K562 (cell line): Measurements from ENCODE around the gene RGS9. TPM values are rescaled to one million over a fixed set of nuclear protein-coding genes. Genes with fewer than 3 reads are reported as not detected.

ENCODE experiments used
- ATAC-seq: fragments of 200-7000 bp; cut with Tn5 transposase; 3 replicates; pipeline ENCODE4 v1.9.1; 2020; ENCODE audit warnings: moderate library complexity
- BruUV-seq: library from RNA; stranded (reverse); fragments of 400-500 nt; replicated peaks from 2 replicates; lab custom pipeline; 2021; lab: Mats Ljungman, UMichigan
- CTCF ChIA-PET: fragments of 300-600 bp; formaldehyde crosslinking; extraction: SDS; loops from one replicate; lab custom pipeline; 2021; ENCODE audit warnings: low intra/inter-chr PET ratio; lab: Yijun Ruan, JAX
- POLR2A ChIA-PET: fragments of 300-600, 350-650 bp; sonication (Branson Sonifier 250); formaldehyde crosslinking; extraction: SDS; loops from one replicate; lab custom pipeline; 2021; ENCODE audit warnings: antibody characterized with exemption, inconsistent platforms; lab: Yijun Ruan, JAX
- DNase-seq, 4 experiments: peaks; one replicate each; pipeline versions ENCODE4 v3.0.0 to v3.0.0-alpha.2; 2011 to 2018; ENCODE audit warnings: low spot score in 3 of 4, mixed read lengths in 3 of 4; ENCODE audit errors: extremely low read depth in 1 of 4
- FAIRE-seq: peaks from 2 replicates; lab custom pipeline; 2011; peaks lifted over from hg19 to GRCh38; lab: Jason Lieb, UNC
- H2AFZ ChIP-seq: 2 replicates; pipeline ENCODE4 v1.6.0; 2011; ENCODE audit warnings: low read depth, low read length, control low read depth, inconsistent platforms
- H3K27ac ChIP-seq: fragments of 200-600 bp; 3 replicates; pipeline ENCODE4 v1.8.0; 2011; ENCODE audit warnings: low read depth, mild to moderate bottlenecking, control low read depth, inconsistent platforms, low read length, moderate library complexity, mixed read lengths; ENCODE audit errors: extremely low read depth
- H3K27me3 ChIP-seq, 2 experiments: fragments of 300-600 bp in 1 of 2; 2 replicates in 1 of 2; 3 replicates in 1 of 2; pipeline versions ENCODE4 v1.6.0 to v1.8.0; 2011; ENCODE audit warnings: inconsistent platforms in 2 of 2, low read length in 2 of 2, mild to moderate bottlenecking in 1 of 2, mixed read lengths in 1 of 2, moderate library complexity in 1 of 2; ENCODE audit not compliant: control insufficient read depth in 2 of 2, insufficient read depth in 2 of 2
- H3K36me3 ChIP-seq: fragments of 300-600 bp; 3 replicates; pipeline ENCODE4 v1.8.0; 2011; ENCODE audit warnings: mild to moderate bottlenecking, low read length, inconsistent platforms; ENCODE audit not compliant: control insufficient read depth, insufficient read depth
- H3K4me1 ChIP-seq, 2 experiments: fragments of 200-600 bp in 1 of 2; replicated peaks in 1 of 2; 2 replicates in 1 of 2; 3 replicates in 1 of 2; pipeline versions ENCODE4 v1.5.1 to v1.8.0; 2011; ENCODE audit warnings: inconsistent platforms in 2 of 2, low read length in 2 of 2, mild to moderate bottlenecking in 1 of 2, mixed read lengths in 1 of 2, moderate library complexity in 1 of 2; ENCODE audit not compliant: control insufficient read depth in 2 of 2, insufficient read depth in 2 of 2
- H3K4me2 ChIP-seq: 2 replicates; pipeline ENCODE4 v1.6.1; 2011; ENCODE audit warnings: low read length, control low read depth, inconsistent platforms, mixed read lengths; ENCODE audit not compliant: insufficient read depth
- H3K4me3 ChIP-seq: fragments of 200-600 bp; sonication (generic), shearing (Covaris generic); 2 replicates; pipeline ENCODE4 v1.5.1; 2016; ENCODE audit warnings: control low read depth, inconsistent platforms
- H3K79me2 ChIP-seq: fragments of 200-600 bp; 3 replicates; pipeline ENCODE4 v1.8.0; 2011; ENCODE audit warnings: low read length, inconsistent platforms; ENCODE audit not compliant: control insufficient read depth, insufficient read depth
- H3K9ac ChIP-seq, 2 experiments: 2 replicates each; pipeline versions ENCODE4 v1.6.0 to v1.6.1; 2011; ENCODE audit warnings: low read depth in 2 of 2, low read length in 2 of 2, control low read depth in 1 of 2, inconsistent platforms in 1 of 2, mild to moderate bottlenecking in 1 of 2, mixed read lengths in 1 of 2; ENCODE audit not compliant: insufficient read depth in 1 of 2
- H3K9me1 ChIP-seq: one replicate; pipeline ENCODE4 v1.6.0; 2011; ENCODE audit warnings: inconsistent platforms, mild to moderate bottlenecking, low read length, moderate library complexity; ENCODE audit not compliant: control insufficient read depth, insufficient read depth
- H3K9me3 ChIP-seq: replicated peaks from 2 replicates; pipeline ENCODE4 v1.5.1; 2011; ENCODE audit warnings: low read depth, low read length, inconsistent platforms; ENCODE audit not compliant: control insufficient read depth, insufficient read depth
- H4K20me1 ChIP-seq: replicated peaks from 2 replicates; pipeline ENCODE4 v1.6.1; 2011; ENCODE audit warnings: low read length, inconsistent platforms, mixed read lengths; ENCODE audit not compliant: control insufficient read depth, insufficient read depth
- BRF1 ChIP-seq: IDR thresholded peaks from 3 replicates; pipeline ENCODE4 v1.6.1; 2011; ENCODE audit warnings: borderline replicate concordance, mild to moderate bottlenecking; ENCODE audit not compliant: insufficient read length; ENCODE audit errors: extremely low read depth
- ESRRA ChIP-seq: fragments of 450-650 bp; IDR thresholded peaks from 2 replicates; pipeline ENCODE4 v1.6.1; 2014; ENCODE audit warnings: low read depth, mild to moderate bottlenecking, moderate library complexity, borderline replicate concordance
- GABPB1 ChIP-seq: sonication (generic); formaldehyde crosslinking; IDR thresholded peaks from 2 replicates; pipeline ENCODE4 v1.8.0; 2022; ENCODE audit warnings: mild to moderate bottlenecking, missing genetic modification reagents
- MTA2 ChIP-seq: fragments of 450-650 bp; IDR thresholded peaks from 2 replicates; pipeline ENCODE4 v1.6.1; 2016; ENCODE audit warnings: low read depth
- NCOA1 ChIP-seq: fragments of 450-650 bp; IDR thresholded peaks from 2 replicates; pipeline ENCODE4 v1.6.1; 2016; ENCODE audit warnings: low read depth
- PHF21A ChIP-seq: fragments of 450-650 bp; IDR thresholded peaks from 2 replicates; pipeline ENCODE4 v1.6.1; 2017; ENCODE audit warnings: low read depth, borderline replicate concordance
- SRSF9 ChIP-seq: fragments of 200-400 bp; formaldehyde crosslinking; IDR thresholded peaks from 2 replicates; pipeline ENCODE4 v1.6.1; 2017; ENCODE audit warnings: low read depth, low read length, borderline replicate concordance
- STAT5B ChIP-seq: fragments of 250-450 bp; sonication (Bioruptor Pico); IDR thresholded peaks from 2 replicates; pipeline ENCODE4 v1.8.0; 2021; ENCODE audit warnings: mild to moderate bottlenecking, inconsistent platforms
- ZFP36 ChIP-seq: fragments of 150-350 bp; IDR thresholded peaks from 2 replicates; pipeline ENCODE4 v1.6.1; 2018; ENCODE audit warnings: low read length, low read depth; ENCODE audit not compliant: partially characterized antibody
- ZKSCAN8 ChIP-seq: fragments of 200-800 bp; sonication (Bioruptor generic); IDR thresholded peaks from 2 replicates; pipeline ENCODE4 v1.6.1; 2016; ENCODE audit warnings: missing genetic modification characterization, missing compliant biosample characterization
- ZNF197 ChIP-seq: fragments of 200-800 bp; sonication (Bioruptor generic); IDR thresholded peaks from 2 replicates; pipeline ENCODE4 v1.6.1; 2016; ENCODE audit warnings: low read depth, missing genetic modification characterization, missing compliant biosample characterization
- WGBS: fragments of 100-300 bp; shearing (Covaris generic); methylation state at CpG from one replicate; pipeline ENCODE4 v1.1.6; 2016; ENCODE audit warnings: low coverage, mixed read lengths; ENCODE audit not compliant: insufficient coverage; ENCODE audit errors: missing lambda C conversion rate; 5-methylcytosine and 5-hydroxymethylcytosine counted together
- in situ Hi-C: fragments of 300-500 bp; cut with MboI; formaldehyde crosslinking; loops from 4 replicates; pipeline ENCODE4 v1.15.0; 2018; ENCODE audit warnings: inconsistent platforms, mixed read lengths
- intact Hi-C: fragments of 100-400 bp; cut with micrococcal nuclease; formaldehyde crosslinking; loops from 2 replicates; pipeline ENCODE4 v1.14.2; 2022
- polyA plus RNA-seq, 8 experiments: library from polyadenylated mRNA; depleted of rRNA in 4 of 8; stranded (reverse) in 5 of 8; unstranded in 3 of 8; fragments of >200 nt; fragmentation: Nextera tagmentation in 2 of 8; fragmentation: Illumina TruSeq in 1 of 8; extraction: Ambion mirVana in 2 of 8; extraction: Trizol in 1 of 8; gene quantifications; 2 replicates each; pipeline versions ENCODE4 v1.2.1 to v1.2.3, GENCODE V29; 2011 to 2014; ENCODE audit warnings: inconsistent platforms in 1 of 8, missing spikeins in 1 of 8
- total RNA-seq, 7 experiments: library from RNA; depleted of rRNA in 6 of 7; stranded (reverse); fragments of >200 nt in 6 of 7; fragmentation: Illumina TruSeq in 2 of 7; extraction: Trizol in 2 of 7; gene quantifications; 2 replicates each; pipeline versions ENCODE4 v1.2.1 to v1.2.3, GENCODE V29; 2011 to 2021; ENCODE audit warnings: low replicate concordance in 1 of 7

The RGS9 gene
- total and polyA plus RNA-seq, 9 of the 15 experiments (the other 6 are each of a cell fraction or from before 2014, with no cell fraction given): 0.18 to 1.4 (median 0.55) TPM

DNA sequence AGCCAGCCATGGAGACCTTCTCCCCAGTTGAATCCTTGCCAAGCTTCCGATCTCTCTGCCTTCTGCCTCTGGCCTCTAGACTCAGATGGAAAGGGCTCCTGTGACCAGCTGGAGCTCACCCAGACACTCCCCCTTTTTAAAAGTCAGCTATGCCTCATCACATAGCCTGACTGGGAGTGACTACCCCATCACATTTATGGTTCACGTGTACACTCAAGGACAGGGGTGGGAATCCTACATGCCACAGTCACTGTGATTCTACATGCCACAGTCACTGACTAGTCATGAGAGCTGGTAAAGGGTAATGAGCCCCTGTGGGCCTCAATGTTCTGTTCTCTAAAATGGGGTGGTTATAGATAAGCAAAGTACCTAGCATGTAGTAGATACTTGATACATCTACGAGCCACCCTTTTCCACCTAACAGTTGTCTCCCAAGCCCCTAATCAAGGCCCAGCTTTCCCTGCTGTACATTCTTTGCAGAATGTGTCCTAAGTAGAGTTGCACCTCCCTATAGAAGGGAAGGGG, 85.1 kb downstream of the RGS9 start:
- Histone ChIP-seq H3K9ac (no peak overlapping the region), H3K4me3 (no peak overlapping the region)
- CTCF ChIA-PET: no interaction called here
- FAIRE-seq: no peak
- 0% methylated on average over 3 of the region's 3 CpGs for WGBS
- BruUV-seq: no TSS peak
- TF ChIP-seq SRSF9 (no peak), ZKSCAN8 (CRISPR knock-in tag) (no peak), ESRRA (no peak), BRF1 (no peak), GABPB1 (CRISPR knock-in tag) (no peak), ZFP36 (no peak), PHF21A (no peak), NCOA1 (no peak), MTA2 (no peak), ZNF197 (no peak), STAT5B (CRISPR knock-in tag) (no peak)
- TF ChIP-seq, all 486 proteins: peak for 0
- no peaks in the 10 kb centered on the region for H3K9me1 ChIP-seq
- no peak overlapping the region for H2AFZ ChIP-seq
- H3K79me2 ChIP-seq: no peaks in the 10 kb centered on the region
- no peaks in the 10 kb centered on the region for H4K20me1 ChIP-seq
- peaks cover 0 to 5% of the 10 kb centered on the region in 2 experiments; a peak in 1 of 5 replicates for H3K4me1 ChIP-seq
- intact Hi-C loops (no loop called here), in situ Hi-C loops (no loop called here)
- ATAC-seq (no peak), DNase-seq (no peak)
- H3K4me2 ChIP-seq: no peak overlapping the region
- peaks cover 11 to 25% of the 10 kb centered on the region in 2 experiments for H3K27me3 ChIP-seq
- no peak overlapping the region for H3K27ac ChIP-seq
- no peaks in the 10 kb centered on the region for H3K9me3 ChIP-seq
- POLR2A ChIA-PET: no interaction called here
- H3K36me3 ChIP-seq: no peaks in the 10 kb centered on the region
